AG10803 (cell line): Measurements from ENCODE around the gene CRY2.
A peak's percentile ranks its signal among the peaks of the same experiment; 100 is the strongest.

Source experiments
- DNase-seq: peaks from one replicate; pipeline ENCODE4 v3.0.0; 2010; ENCODE audit warnings: low read depth
- H3K4me3 ChIP-seq: 2 replicates; pipeline ENCODE4 v1.5.1; 2011; ENCODE audit warnings: mild to moderate bottlenecking, low read length, control low read depth
- CTCF ChIP-seq: conservative IDR thresholded peaks from 2 replicates; pipeline ENCODE4 v1.5.1; 2011; ENCODE audit warnings: mild to moderate bottlenecking, low read length, control low read depth, inconsistent platforms

CRY2 gene

GRCh38 chr11:45913514-45913913 is 66.2 kb downstream of the CRY2 start:
- no peak for DNase-seq
- H3K4me3 ChIP-seq, result no peak overlapping the region
- TF ChIP-seq CTCF, result no peak

GRCh38 chr11:45913942-45914635 is 66.8 kb downstream of the CRY2 start:
- TF ChIP-seq CTCF, result no peak
- no peak for DNase-seq
- H3K4me3 ChIP-seq, result no peak overlapping the region

GRCh38 chr11:45915446-45915845 is 68.2 kb downstream of the CRY2 start:
- TF ChIP-seq CTCF, result no peak
- DNase-seq, result no peak
- H3K4me3 ChIP-seq, result no peak overlapping the region

- DNase-seq, result no peak
- TF ChIP-seq CTCF, result no peak
- H3K4me3 ChIP-seq, result peak overlapping the region; percentile 100
Observed at GRCh38 chr11:45917286-45917622, 70.0 kb downstream of the CRY2 start.

- peak; percentile 100 for DNase-seq
- H3K4me3 ChIP-seq, result peak within 1 kb of the TSS; percentile 100
- TF ChIP-seq CTCF, result no peak
Observed at GRCh38 chr11:45917623-45918330, 70.5 kb downstream of the CRY2 start, which contains the start of gene PEX16. PEX16 (minus strand) TSS chr11:45917877; CDS start chr11:45917811, 66 bp downstream.

- peak; percentile 64 for DNase-seq
- TF ChIP-seq CTCF, result no peak
- peak overlapping the region; percentile 100 for H3K4me3 ChIP-seq
Observed at GRCh38 chr11:45918331-45918941, 71.2 kb downstream of the CRY2 start.
